GM23248 (cell line): ENCODE measurements around the gene CACNG4.
"Not testable (repeated sequence)": the region's sequence is repeated elsewhere in the genome, so short reads cannot be mapped to it uniquely, and the experiment has no call there.

Experiments used
- EZH2 ChIP-seq: fragments of 200-600 bp; sonication (generic); IDR thresholded peaks from 2 replicates; pipeline ENCODE4 v1.6.1; 2018; ENCODE audit warnings: antibody characterized with exemption, mild to moderate bottlenecking; ENCODE audit not compliant: insufficient read depth, poor library complexity, severe bottlenecking
- EZH2phosphoT487 ChIP-seq: fragments of 200-600 bp; sonication (generic); IDR thresholded peaks from 2 replicates; pipeline ENCODE4 v1.6.1; 2018; ENCODE audit warnings: antibody characterized with exemption, moderate library complexity, mild to moderate bottlenecking, low read depth; ENCODE audit not compliant: insufficient read depth

GRCh38 chr17:67041119-67041518 lies 76.6 kb downstream of the CACNG4 start:
- not testable (repeated sequence) for TF ChIP-seq EZH2, EZH2phosphoT487
